ENCODE data around the gene TAS2R43.
"Not testable (repeated sequence)": the region's sequence is repeated elsewhere in the genome, so short reads cannot be mapped to it uniquely, and the experiment has no call there.

Gene TAS2R43

GRCh38 chr12:11062194-11062593 lies 29.9 kb downstream of the TAS2R43 start, which contains the start of gene TAS2R46:
TAS2R46 (minus strand) TSS chr12:11062294; CDS start chr12:11062294, 0 bp downstream.
- not testable (repeated sequence) for DNase-seq

GRCh38 chr12:11059784-11060183 lies 32.3 kb downstream of the TAS2R43 start:
- no peak for DNase-seq

GRCh38 chr12:11059041-11059440 lies 33.1 kb downstream of the TAS2R43 start:
- DNase-seq = no peak

GRCh38 chr12:11055306-11055705 lies 36.8 kb downstream of the TAS2R43 start:
- no peak for DNase-seq

GRCh38 chr12:11049806-11050531 lies 42.1 kb downstream of the TAS2R43 start:
- not testable (repeated sequence) for DNase-seq

GRCh38 chr12:11041366-11041765 lies 50.7 kb downstream of the TAS2R43 start:
- DNase-seq = not testable (repeated sequence)

All from anterior cingulate cortex (tissue), 58 donors.